HG03095 (cell line): ENCODE results near the gene C20orf141.
"Not testable (repeated sequence)": the region's sequence is repeated elsewhere in the genome, so short reads cannot be mapped to it uniquely, and the experiment has no call there.

Source experiments
- ATAC-seq: cut with Tn5 transposase; IDR thresholded peaks from one replicate; pipeline ENCODE4 v1.9.1; 2021; ENCODE audit warnings: moderate library complexity; ENCODE audit not compliant: unreplicated experiment

C20orf141 gene

GRCh38 chr20:2814587-2815051, at the start of gene C20orf141:
TSS of gene C20orf141 (plus strand) at chr20:2814987. CDS start at chr20:2815185, 198 bp downstream.
- ATAC-seq = no peak

GRCh38 chr20:2767768-2768631, 46.8 kb upstream of the C20orf141 start:
- ATAC-seq = no peak

- ATAC-seq = no peak
These were observed 46.2 kb upstream of the C20orf141 start for GRCh38 chr20:2768632-2769015.

GRCh38 chr20:2770091-2770490, 44.7 kb upstream of the C20orf141 start:
- ATAC-seq = not testable (repeated sequence)

GRCh38 chr20:2771631-2772080, 43.1 kb upstream of the C20orf141 start:
- ATAC-seq = no peak

- ATAC-seq = no peak
These were observed 41.0 kb upstream of the C20orf141 start for GRCh38 chr20:2773812-2774211.

GRCh38 chr20:2775139-2775538, 39.6 kb upstream of the C20orf141 start:
- ATAC-seq = no peak

GRCh38 chr20:2778602-2779321, 36.0 kb upstream of the C20orf141 start:
- no peak for ATAC-seq

GRCh38 chr20:2780948-2781347, 33.8 kb upstream of the C20orf141 start:
- no peak for ATAC-seq

- no peak for ATAC-seq
These were observed 30.8 kb upstream of the C20orf141 start for GRCh38 chr20:2783908-2784566.

- no peak for ATAC-seq
These were observed 21.3 kb upstream of the C20orf141 start for GRCh38 chr20:2793471-2793870.

GRCh38 chr20:2794202-2794748, 20.5 kb upstream of the C20orf141 start:
- ATAC-seq = no peak

- no peak for ATAC-seq
These were observed 19.8 kb upstream of the C20orf141 start for GRCh38 chr20:2794866-2795447.

- ATAC-seq = no peak
These were observed 19.3 kb upstream of the C20orf141 start for GRCh38 chr20:2795451-2795850.

GRCh38 chr20:2796011-2796660, 18.7 kb upstream of the C20orf141 start:
- no peak for ATAC-seq

- ATAC-seq = no peak
These were observed 17.4 kb upstream of the C20orf141 start for GRCh38 chr20:2797136-2797983.

GRCh38 chr20:2798095-2798805, 16.5 kb upstream of the C20orf141 start:
- ATAC-seq = no peak

- no peak for ATAC-seq
These were observed 16.0 kb upstream of the C20orf141 start for GRCh38 chr20:2798814-2799213.

GRCh38 chr20:2799271-2799670, 15.5 kb upstream of the C20orf141 start:
- ATAC-seq = no peak
